Neural progenitor cell (in vitro differentiated cells): ENCODE measurements around the gene SHLD1.

Source experiments
- EZH2 ChIP-seq: fragments of 200-600 bp; sonication (generic); IDR thresholded peaks from 2 replicates; pipeline ENCODE4 v1.6.1; 2017; ENCODE audit warnings: antibody characterized with exemption, mild to moderate bottlenecking, moderate library complexity
- TF ChIP-seq, protein P1 (sequence below): fragments of 200-600 bp; sonication (generic); IDR thresholded peaks from 2 replicates; pipeline ENCODE4 v1.5.1; 2017; ENCODE audit warnings: antibody characterized with exemption, mild to moderate bottlenecking

GRCh38 chr20:5908981-5909380 is 158.8 kb downstream of the SHLD1 start:
- TF ChIP-seq, protein P1, sequence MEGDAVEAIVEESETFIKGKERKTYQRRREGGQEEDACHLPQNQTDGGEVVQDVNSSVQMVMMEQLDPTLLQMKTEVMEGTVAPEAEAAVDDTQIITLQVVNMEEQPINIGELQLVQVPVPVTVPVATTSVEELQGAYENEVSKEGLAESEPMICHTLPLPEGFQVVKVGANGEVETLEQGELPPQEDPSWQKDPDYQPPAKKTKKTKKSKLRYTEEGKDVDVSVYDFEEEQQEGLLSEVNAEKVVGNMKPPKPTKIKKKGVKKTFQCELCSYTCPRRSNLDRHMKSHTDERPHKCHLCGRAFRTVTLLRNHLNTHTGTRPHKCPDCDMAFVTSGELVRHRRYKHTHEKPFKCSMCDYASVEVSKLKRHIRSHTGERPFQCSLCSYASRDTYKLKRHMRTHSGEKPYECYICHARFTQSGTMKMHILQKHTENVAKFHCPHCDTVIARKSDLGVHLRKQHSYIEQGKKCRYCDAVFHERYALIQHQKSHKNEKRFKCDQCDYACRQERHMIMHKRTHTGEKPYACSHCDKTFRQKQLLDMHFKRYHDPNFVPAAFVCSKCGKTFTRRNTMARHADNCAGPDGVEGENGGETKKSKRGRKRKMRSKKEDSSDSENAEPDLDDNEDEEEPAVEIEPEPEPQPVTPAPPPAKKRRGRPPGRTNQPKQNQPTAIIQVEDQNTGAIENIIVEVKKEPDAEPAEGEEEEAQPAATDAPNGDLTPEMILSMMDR = no peak
- no peak for TF ChIP-seq EZH2
